Keratinocyte (primary cell): Measurements from ENCODE around the gene CDC40. TPM values are rescaled to one million over a fixed set of nuclear protein-coding genes. Genes with fewer than 3 reads are reported as not detected.
A peak's percentile ranks its signal among the peaks of the same experiment; 100 is the strongest.

ENCODE experiments used
- DNase-seq: peaks from one replicate; pipeline ENCODE4 v3.0.0-alpha.2; 2011; ENCODE audit warnings: low read depth, missing footprints, low spot score
- FAIRE-seq: peaks from 2 replicates; lab custom pipeline; 2011; peaks lifted over from hg19 to GRCh38; lab: Jason Lieb, UNC
- H2AFZ ChIP-seq: 2 replicates; pipeline ENCODE4 v1.6.0; 2012; ENCODE audit warnings: low read length, control low read depth, inconsistent platforms; ENCODE audit not compliant: control insufficient read depth
- H3K27ac ChIP-seq: 2 replicates; pipeline ENCODE4 v1.5.1; 2011; ENCODE audit warnings: low read length; ENCODE audit not compliant: control insufficient read depth, insufficient read depth
- H3K27me3 ChIP-seq: 3 replicates; pipeline ENCODE4 v1.6.0; 2011; ENCODE audit warnings: low read length; ENCODE audit not compliant: control insufficient read depth, insufficient read depth; ENCODE audit errors: extremely low read depth
- H3K36me3 ChIP-seq, 2 experiments: 2 replicates in 1 of 2; 3 replicates in 1 of 2; pipeline ENCODE4 v1.5.1; 2011; ENCODE audit warnings: low read length in 2 of 2, mild to moderate bottlenecking in 1 of 2; ENCODE audit not compliant: control insufficient read depth in 2 of 2, insufficient read depth in 2 of 2; ENCODE audit errors: extremely low read depth in 1 of 2
- H3K4me1 ChIP-seq: 3 replicates; pipeline ENCODE4 v1.5.1; 2011; ENCODE audit warnings: low read length; ENCODE audit not compliant: control insufficient read depth, insufficient read depth; ENCODE audit errors: extremely low read depth
- H3K4me2 ChIP-seq: 3 replicates; pipeline ENCODE4 v1.6.0; 2011; ENCODE audit warnings: low read depth, low read length; ENCODE audit not compliant: control insufficient read depth, insufficient read depth; ENCODE audit errors: extremely low read depth
- H3K4me3 ChIP-seq, 3 experiments: fragments of 200-600 bp in 1 of 3; sonication (generic) in 1 of 3; 2 replicates in 2 of 3; 3 replicates in 1 of 3; pipeline ENCODE4 v1.5.1; 2011 to 2016; ENCODE audit warnings: low read length in 3 of 3, mild to moderate bottlenecking in 3 of 3, control low read depth in 2 of 3, inconsistent platforms in 1 of 3, low read depth in 1 of 3, mixed read lengths in 1 of 3, mixed run types in 1 of 3, moderate library complexity in 1 of 3; ENCODE audit not compliant: control insufficient read depth in 2 of 3, insufficient read depth in 2 of 3; ENCODE audit errors: extremely low read depth in 1 of 3
- H3K79me2 ChIP-seq: 2 replicates; pipeline ENCODE4 v1.6.0; 2012; ENCODE audit warnings: low read length; ENCODE audit not compliant: control insufficient read depth, insufficient read depth
- H3K9ac ChIP-seq: 3 replicates; pipeline ENCODE4 v1.6.0; 2011; ENCODE audit warnings: low read length; ENCODE audit not compliant: control insufficient read depth, insufficient read depth; ENCODE audit errors: extremely low read depth
- H3K9me1 ChIP-seq: 3 replicates; pipeline ENCODE4 v1.6.0; 2011; ENCODE audit warnings: low read length; ENCODE audit not compliant: control insufficient read depth, insufficient read depth; ENCODE audit errors: extremely low read depth
- H3K9me3 ChIP-seq: 2 replicates; pipeline ENCODE4 v1.5.1; 2012; ENCODE audit warnings: low read depth, low read length; ENCODE audit not compliant: control insufficient read depth
- H4K20me1 ChIP-seq: 3 replicates; pipeline ENCODE4 v1.6.0; 2011; ENCODE audit warnings: low read length; ENCODE audit not compliant: control insufficient read depth, insufficient read depth; ENCODE audit errors: extremely low read depth
- EZH2 ChIP-seq: IDR thresholded peaks from one replicate; pipeline ENCODE4 v1.6.1; 2012; ENCODE audit warnings: inconsistent platforms, mild to moderate bottlenecking, low read length, moderate library complexity
- dilution Hi-C: fragments of 300-500 bp; cut with MboI; formaldehyde crosslinking; loops from one replicate; pipeline ENCODE4 v1.7.0; 2020; ENCODE audit warnings: low sequenced_read_pairs; ENCODE audit not compliant: extremely low pct_ligation_motif_present
- polyA plus RNA-seq, 5 experiments: library from polyadenylated mRNA; depleted of rRNA in 3 of 5; stranded (reverse) in 3 of 5; stranded (forward) in 1 of 5; unstranded in 1 of 5; fragments of >200 nt; gene quantifications; 1 replicate in 1 of 5; 2 replicates in 3 of 5; 3 replicates in 1 of 5; pipeline versions ENCODE4 v1.2.1 to v1.2.3, GENCODE V29; 2011 to 2012; ENCODE audit warnings: missing spikeins in 2 of 5, low read depth in 1 of 5, low replicate concordance in 1 of 5
- TF ChIP-seq, protein P1 (sequence below), 3 experiments: IDR thresholded peaks in 1 of 3; conservative IDR thresholded peaks in 1 of 3; optimal IDR thresholded peaks in 1 of 3; 2 replicates in 2 of 3; 3 replicates in 1 of 3; pipeline versions ENCODE3 to v1.5.1; 2011; ENCODE audit warnings: low read length in 3 of 3, mild to moderate bottlenecking in 3 of 3, moderate library complexity in 2 of 3, control low read depth in 1 of 3, inconsistent platforms in 1 of 3; ENCODE audit not compliant: insufficient read depth in 2 of 3; ENCODE audit errors: extremely low read depth in 1 of 3

CDC40 gene
- polyA plus RNA-seq, 1 donor (not counting 4 experiments of a cell fraction or from before 2014, with no cell fraction given): 15.8 TPM

DNA sequence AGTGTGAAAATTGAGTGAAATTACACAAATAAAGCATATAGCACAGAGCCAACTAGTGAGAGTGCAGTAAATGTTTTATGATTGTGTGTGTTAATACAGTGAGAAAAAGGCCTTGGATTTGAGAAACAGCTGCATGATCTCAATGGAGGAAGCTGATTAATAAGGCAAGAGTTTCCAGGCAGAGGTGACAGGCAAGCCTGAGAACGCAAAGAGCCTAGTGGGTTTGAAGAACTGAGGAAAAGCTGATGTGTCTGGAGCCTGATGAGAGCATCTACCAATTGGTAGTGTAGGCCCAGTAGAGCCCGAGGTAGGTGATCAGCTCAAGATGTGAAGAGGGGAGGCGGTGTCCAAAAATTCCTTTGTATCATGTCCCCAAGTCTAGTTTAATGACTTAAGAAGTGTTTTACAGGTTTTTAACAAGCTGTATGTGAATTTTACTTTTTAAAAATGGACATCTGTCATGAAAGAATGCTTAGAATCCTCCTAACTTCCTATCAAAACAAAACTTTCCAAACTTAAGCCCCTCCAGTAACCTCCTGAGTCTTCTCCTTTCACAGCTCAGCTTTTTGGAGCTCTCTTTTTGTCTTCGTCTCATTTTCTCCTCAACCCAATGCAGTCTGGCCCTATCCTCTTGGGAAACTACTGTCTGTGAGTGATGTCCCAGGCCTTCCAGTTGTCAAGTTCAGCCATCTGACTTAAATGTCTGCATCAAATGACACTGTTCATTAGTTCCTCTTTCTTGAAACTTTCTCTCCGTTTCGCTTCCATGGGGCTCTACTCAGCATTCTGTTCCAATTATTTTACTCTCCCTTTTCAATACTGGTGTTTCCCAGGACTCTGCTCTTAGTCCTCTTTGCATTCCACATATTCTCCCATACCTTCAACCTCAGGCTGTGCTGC, 1.2 kb downstream of the CDC40 start:
- FAIRE-seq (no peak), DNase-seq (no peak)
- peaks cover 0 to 3% of the 10 kb centered on the region in 2 experiments for H3K36me3 ChIP-seq
- H3K27me3 ChIP-seq: no peaks in the 10 kb centered on the region
- peaks cover 30% of the 10 kb centered on the region for H3K4me1 ChIP-seq
- peak overlapping the region; percentile 95 for H3K27ac ChIP-seq
- no peaks in the 10 kb centered on the region for H3K9me3 ChIP-seq
- peak overlapping the region; percentile 97 for H3K9ac ChIP-seq
- H4K20me1 ChIP-seq: no peaks in the 10 kb centered on the region
- dilution Hi-C loops: no loop called here
- H3K79me2 ChIP-seq: peaks cover 81% of the 10 kb centered on the region
- H2AFZ ChIP-seq: no peak overlapping the region
- no peaks in the 10 kb centered on the region for H3K9me1 ChIP-seq
- H3K4me2 ChIP-seq: peak overlapping the region; percentile 93
- TF ChIP-seq, protein P1, sequence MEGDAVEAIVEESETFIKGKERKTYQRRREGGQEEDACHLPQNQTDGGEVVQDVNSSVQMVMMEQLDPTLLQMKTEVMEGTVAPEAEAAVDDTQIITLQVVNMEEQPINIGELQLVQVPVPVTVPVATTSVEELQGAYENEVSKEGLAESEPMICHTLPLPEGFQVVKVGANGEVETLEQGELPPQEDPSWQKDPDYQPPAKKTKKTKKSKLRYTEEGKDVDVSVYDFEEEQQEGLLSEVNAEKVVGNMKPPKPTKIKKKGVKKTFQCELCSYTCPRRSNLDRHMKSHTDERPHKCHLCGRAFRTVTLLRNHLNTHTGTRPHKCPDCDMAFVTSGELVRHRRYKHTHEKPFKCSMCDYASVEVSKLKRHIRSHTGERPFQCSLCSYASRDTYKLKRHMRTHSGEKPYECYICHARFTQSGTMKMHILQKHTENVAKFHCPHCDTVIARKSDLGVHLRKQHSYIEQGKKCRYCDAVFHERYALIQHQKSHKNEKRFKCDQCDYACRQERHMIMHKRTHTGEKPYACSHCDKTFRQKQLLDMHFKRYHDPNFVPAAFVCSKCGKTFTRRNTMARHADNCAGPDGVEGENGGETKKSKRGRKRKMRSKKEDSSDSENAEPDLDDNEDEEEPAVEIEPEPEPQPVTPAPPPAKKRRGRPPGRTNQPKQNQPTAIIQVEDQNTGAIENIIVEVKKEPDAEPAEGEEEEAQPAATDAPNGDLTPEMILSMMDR (optimal IDR thresholded peaks at IDR 0.05 in 1 of 3, IDR thresholded peaks at IDR 0.05 in 1 of 3, conservative IDR thresholded peaks at IDR 0.05 in 1 of 3; ENCODE audit: extremely low read depth in 1 of 3, insufficient read depth in 2 of 3, low read length in 3 of 3): no peak
- TF ChIP-seq EZH2: no peak
- peak overlapping the region; percentile 61 to 96 (median 91) for H3K4me3 ChIP-seq

DNA sequence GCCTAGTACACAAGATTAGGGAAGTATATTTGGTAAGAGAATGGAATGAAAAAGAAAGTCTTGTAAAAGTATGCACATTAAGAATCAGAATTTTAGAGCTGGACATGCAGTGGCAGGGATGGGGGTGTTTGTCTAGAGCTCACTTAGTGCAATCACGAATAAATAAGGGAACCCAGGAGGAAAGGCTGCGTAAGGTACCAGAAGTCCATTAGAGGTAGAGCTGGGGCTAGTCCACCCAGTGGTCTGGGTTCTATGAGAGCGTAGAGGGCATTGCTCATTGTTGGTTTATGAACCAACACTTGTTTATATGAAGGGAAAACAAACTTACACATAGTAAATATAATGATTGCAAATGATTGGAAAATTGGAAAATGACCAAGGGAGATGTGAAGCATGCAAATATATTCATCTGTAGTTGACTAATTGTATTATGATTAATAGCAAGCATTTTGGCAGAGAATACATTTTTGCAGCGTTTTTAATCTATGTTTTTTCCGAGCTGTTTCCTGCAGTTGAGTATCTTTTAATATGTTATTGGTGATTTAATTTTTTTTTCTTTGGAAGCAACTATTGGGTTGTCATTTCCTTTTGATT, 3.2 kb downstream of the CDC40 start:
- Histone ChIP-seq H3K9me1 (no peaks in the 10 kb centered on the region), H3K9ac (no peak overlapping the region), H3K9me3 (no peaks in the 10 kb centered on the region), H3K27me3 (no peaks in the 10 kb centered on the region), H3K27ac (no peak overlapping the region), H2AFZ (no peak overlapping the region), H3K4me2 (peak overlapping the region; percentile 11), H3K36me3 (peaks cover 0 to 3% of the 10 kb centered on the region in 2 experiments), H3K4me1 (peaks cover 22% of the 10 kb centered on the region), H4K20me1 (no peaks in the 10 kb centered on the region), H3K4me3 (no peak overlapping the region), H3K79me2 (peaks cover 76% of the 10 kb centered on the region)
- dilution Hi-C loops: no loop called here
- TF ChIP-seq, protein P1 (optimal IDR thresholded peaks at IDR 0.05 in 1 of 3, IDR thresholded peaks at IDR 0.05 in 1 of 3, conservative IDR thresholded peaks at IDR 0.05 in 1 of 3; ENCODE audit: extremely low read depth in 1 of 3, insufficient read depth in 2 of 3, low read length in 3 of 3): no peak
- no peak for TF ChIP-seq EZH2
- DNase-seq: no peak
- FAIRE-seq: no peak
